Panc1 (cell line): ENCODE data around the gene BTBD9. TPM values are rescaled to one million over a fixed set of nuclear protein-coding genes. Genes with fewer than 3 reads are reported as not detected.

ENCODE experiments used
- ATAC-seq: fragments of 200-7000 bp; cut with Tn5 transposase; 2 replicates; pipeline ENCODE4 v1.9.1; 2020; ENCODE audit warnings: mild to moderate bottlenecking, moderate library complexity
- BruUV-seq: library from RNA; stranded (reverse); fragments of 400-500 nt; replicated peaks from 2 replicates; lab custom pipeline; 2021; lab: Mats Ljungman, UMichigan
- CTCF ChIA-PET: fragments of 300-600 bp; sonication (Branson Sonifier 250); formaldehyde crosslinking; loops from one replicate; lab custom pipeline; 2022; ENCODE audit warnings: antibody characterized with exemption; lab: Charles Lee
- POLR2A ChIA-PET: fragments of 300-600 bp; sonication (Branson Sonifier 250); formaldehyde crosslinking; loops from one replicate; lab custom pipeline; 2022; ENCODE audit warnings: antibody characterized with exemption; lab: Charles Lee
- DNase-seq: peaks from one replicate; pipeline ENCODE4 v3.0.0-alpha.2; 2010; ENCODE audit warnings: low read depth, low spot score
- H3K27ac ChIP-seq: 2 replicates; pipeline ENCODE4 v1.5.1; 2011; ENCODE audit warnings: mild to moderate bottlenecking, low read length, inconsistent platforms
- H3K27me3 ChIP-seq: fragments of 200-500 bp; sonication (Bioruptor generic); 2 replicates; pipeline ENCODE4 v1.6.0; 2014; ENCODE audit warnings: low read length, inconsistent platforms; ENCODE audit not compliant: control insufficient read depth, insufficient read depth
- H3K36me3 ChIP-seq: fragments of 200-500 bp; sonication (Bioruptor generic); 2 replicates; pipeline ENCODE4 v1.5.1; 2014; ENCODE audit warnings: inconsistent platforms, mild to moderate bottlenecking, low read length, moderate library complexity; ENCODE audit not compliant: control insufficient read depth, insufficient read depth
- H3K4me1 ChIP-seq: 2 replicates; pipeline ENCODE4 v1.5.1; 2011; ENCODE audit warnings: inconsistent platforms, mild to moderate bottlenecking, low read length, moderate library complexity; ENCODE audit not compliant: control insufficient read depth, insufficient read depth
- H3K4me3 ChIP-seq, 2 experiments: 2 replicates each; pipeline ENCODE4 v1.5.1; 2011 to 2012; ENCODE audit warnings: low read depth in 2 of 2, low read length in 2 of 2, mild to moderate bottlenecking in 2 of 2, inconsistent platforms in 1 of 2, moderate library complexity in 1 of 2
- H3K9me3 ChIP-seq: fragments of 200-500 bp; sonication (Bioruptor generic); 2 replicates; pipeline ENCODE4 v1.5.1; 2014; ENCODE audit warnings: low read depth, mild to moderate bottlenecking, inconsistent platforms, low read length, moderate library complexity; ENCODE audit not compliant: control insufficient read depth, insufficient read depth
- POLR2AphosphoS5 ChIP-seq: IDR thresholded peaks from 2 replicates; pipeline ENCODE4 v1.6.1; 2012; ENCODE audit warnings: mild to moderate bottlenecking, low read depth, low read length, moderate library complexity
- SIN3A ChIP-seq: IDR thresholded peaks from 2 replicates; pipeline ENCODE4 v1.6.1; 2012; ENCODE audit warnings: low read depth, mild to moderate bottlenecking, low read length, moderate library complexity, borderline replicate concordance; ENCODE audit not compliant: insufficient read depth
- TCF7L2 ChIP-seq: IDR thresholded peaks from 2 replicates; pipeline ENCODE4 v1.6.1; 2011; ENCODE audit warnings: mild to moderate bottlenecking, low read depth, low read length, inconsistent platforms
- in situ Hi-C: cut with HindIII; loops from 2 replicates; pipeline ENCODE4 v1.10.0; 2016; ENCODE audit warnings: low sequenced_read_pairs, low pct_unique_long_range_greater_than_20kb
- intact Hi-C: fragments of 100-400 bp; cut with micrococcal nuclease; formaldehyde crosslinking; loops from one replicate; pipeline ENCODE4 v1.10.0; 2022; ENCODE audit not compliant: unreplicated experiment
- total RNA-seq: library from RNA; stranded (reverse); gene quantifications from one replicate; pipeline ENCODE4 v1.2.1, GENCODE V29; 2021; ENCODE audit not compliant: unreplicated experiment
- TF ChIP-seq, protein P1 (sequence below): fragments of 450-650 bp; IDR thresholded peaks from 2 replicates; pipeline ENCODE4 v1.5.1; 2017; ENCODE audit warnings: mild to moderate bottlenecking
- TF ChIP-seq, protein P2 (sequence below), 2 experiments: IDR thresholded peaks; 2 replicates each; pipeline ENCODE4 v1.6.1; 2011 to 2012; ENCODE audit warnings: low read depth in 2 of 2, control low read depth in 1 of 2, low read length in 1 of 2, mild to moderate bottlenecking in 1 of 2, moderate library complexity in 1 of 2; ENCODE audit not compliant: insufficient read depth in 1 of 2

The BTBD9 gene
- total RNA-seq, 1 experiment from 2014 or later = 12.8 TPM

DNA sequence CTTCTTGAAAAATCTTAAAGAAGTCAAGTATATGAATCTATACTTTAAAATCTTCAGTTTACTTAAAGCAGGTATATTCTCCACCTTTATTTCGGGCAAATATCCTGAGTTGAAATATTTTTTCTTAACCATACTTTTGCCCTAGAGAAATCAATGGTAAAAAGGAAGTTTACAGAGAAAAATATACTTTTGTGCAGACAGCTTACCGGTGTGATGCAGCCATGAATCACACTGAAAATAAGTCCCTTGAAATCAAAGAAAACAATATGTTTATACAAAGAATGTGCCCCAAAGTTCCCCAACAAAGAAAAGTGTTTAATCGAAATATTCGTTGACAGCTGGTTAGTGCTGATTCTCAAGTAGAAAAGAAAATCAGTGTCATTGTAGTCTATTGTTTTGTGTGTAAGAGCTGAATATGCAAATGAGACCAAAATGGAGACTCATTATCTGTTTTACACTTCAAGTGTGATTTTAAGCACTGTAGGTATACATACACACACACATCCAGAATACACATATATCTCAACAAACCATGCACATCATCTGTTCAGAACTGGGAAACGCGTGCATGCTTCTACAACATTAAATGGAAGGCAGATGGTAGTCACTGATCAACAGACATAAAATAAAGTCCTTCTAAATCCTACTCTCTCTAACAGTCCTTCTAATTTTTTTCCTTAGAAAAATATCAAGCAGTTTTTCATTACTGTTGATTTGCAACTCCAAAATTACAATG is 73.3 kb downstream of the BTBD9 start:
- no peaks in the 10 kb centered on the region for H3K4me1 ChIP-seq
- ATAC-seq (no peak), DNase-seq (no peak)
- no peaks in the 10 kb centered on the region for H3K27me3 ChIP-seq
- ChIA-PET POLR2A (no interaction called here), CTCF (no interaction called here)
- intact Hi-C loops (no loop called here), in situ Hi-C loops (no loop called here)
- no peak overlapping the region for H3K4me3 ChIP-seq
- no TSS peak for BruUV-seq
- TF ChIP-seq TCF7L2 (no peak), SIN3A (no peak), POLR2AphosphoS5 (no peak)
- TF ChIP-seq, protein P1, sequence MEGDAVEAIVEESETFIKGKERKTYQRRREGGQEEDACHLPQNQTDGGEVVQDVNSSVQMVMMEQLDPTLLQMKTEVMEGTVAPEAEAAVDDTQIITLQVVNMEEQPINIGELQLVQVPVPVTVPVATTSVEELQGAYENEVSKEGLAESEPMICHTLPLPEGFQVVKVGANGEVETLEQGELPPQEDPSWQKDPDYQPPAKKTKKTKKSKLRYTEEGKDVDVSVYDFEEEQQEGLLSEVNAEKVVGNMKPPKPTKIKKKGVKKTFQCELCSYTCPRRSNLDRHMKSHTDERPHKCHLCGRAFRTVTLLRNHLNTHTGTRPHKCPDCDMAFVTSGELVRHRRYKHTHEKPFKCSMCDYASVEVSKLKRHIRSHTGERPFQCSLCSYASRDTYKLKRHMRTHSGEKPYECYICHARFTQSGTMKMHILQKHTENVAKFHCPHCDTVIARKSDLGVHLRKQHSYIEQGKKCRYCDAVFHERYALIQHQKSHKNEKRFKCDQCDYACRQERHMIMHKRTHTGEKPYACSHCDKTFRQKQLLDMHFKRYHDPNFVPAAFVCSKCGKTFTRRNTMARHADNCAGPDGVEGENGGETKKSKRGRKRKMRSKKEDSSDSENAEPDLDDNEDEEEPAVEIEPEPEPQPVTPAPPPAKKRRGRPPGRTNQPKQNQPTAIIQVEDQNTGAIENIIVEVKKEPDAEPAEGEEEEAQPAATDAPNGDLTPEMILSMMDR = no peak
- TF ChIP-seq, protein P2, sequence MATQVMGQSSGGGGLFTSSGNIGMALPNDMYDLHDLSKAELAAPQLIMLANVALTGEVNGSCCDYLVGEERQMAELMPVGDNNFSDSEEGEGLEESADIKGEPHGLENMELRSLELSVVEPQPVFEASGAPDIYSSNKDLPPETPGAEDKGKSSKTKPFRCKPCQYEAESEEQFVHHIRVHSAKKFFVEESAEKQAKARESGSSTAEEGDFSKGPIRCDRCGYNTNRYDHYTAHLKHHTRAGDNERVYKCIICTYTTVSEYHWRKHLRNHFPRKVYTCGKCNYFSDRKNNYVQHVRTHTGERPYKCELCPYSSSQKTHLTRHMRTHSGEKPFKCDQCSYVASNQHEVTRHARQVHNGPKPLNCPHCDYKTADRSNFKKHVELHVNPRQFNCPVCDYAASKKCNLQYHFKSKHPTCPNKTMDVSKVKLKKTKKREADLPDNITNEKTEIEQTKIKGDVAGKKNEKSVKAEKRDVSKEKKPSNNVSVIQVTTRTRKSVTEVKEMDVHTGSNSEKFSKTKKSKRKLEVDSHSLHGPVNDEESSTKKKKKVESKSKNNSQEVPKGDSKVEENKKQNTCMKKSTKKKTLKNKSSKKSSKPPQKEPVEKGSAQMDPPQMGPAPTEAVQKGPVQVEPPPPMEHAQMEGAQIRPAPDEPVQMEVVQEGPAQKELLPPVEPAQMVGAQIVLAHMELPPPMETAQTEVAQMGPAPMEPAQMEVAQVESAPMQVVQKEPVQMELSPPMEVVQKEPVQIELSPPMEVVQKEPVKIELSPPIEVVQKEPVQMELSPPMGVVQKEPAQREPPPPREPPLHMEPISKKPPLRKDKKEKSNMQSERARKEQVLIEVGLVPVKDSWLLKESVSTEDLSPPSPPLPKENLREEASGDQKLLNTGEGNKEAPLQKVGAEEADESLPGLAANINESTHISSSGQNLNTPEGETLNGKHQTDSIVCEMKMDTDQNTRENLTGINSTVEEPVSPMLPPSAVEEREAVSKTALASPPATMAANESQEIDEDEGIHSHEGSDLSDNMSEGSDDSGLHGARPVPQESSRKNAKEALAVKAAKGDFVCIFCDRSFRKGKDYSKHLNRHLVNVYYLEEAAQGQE (IDR thresholded peaks at IDR 0.05; ENCODE audit: insufficient read depth in 1 of 2, low read depth in 2 of 2, low read length in 1 of 2) = no peak
- no peak overlapping the region for H3K27ac ChIP-seq
- H3K36me3 ChIP-seq = no peaks in the 10 kb centered on the region
- H3K9me3 ChIP-seq = no peaks in the 10 kb centered on the region

DNA sequence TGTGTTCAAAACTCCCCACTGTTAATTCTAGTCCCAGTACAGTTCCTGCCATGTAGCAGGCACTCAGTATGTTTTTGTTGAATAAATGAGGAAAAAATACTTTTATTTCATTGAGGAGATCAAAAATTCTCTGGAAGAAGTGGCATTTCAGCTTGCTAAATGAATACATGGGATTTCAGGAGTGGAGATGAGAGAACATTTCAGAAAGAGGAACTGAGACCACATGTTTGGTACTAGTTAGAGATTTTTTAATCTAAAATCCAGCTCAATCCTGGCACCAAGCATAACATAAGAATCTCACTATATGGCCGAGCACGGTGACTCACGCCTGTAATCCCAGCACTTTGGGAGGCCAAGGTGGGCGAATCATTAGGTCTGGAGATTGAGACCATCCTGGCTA is 75.4 kb downstream of the BTBD9 start:
- DNase-seq (no peak), ATAC-seq (no peak)
- no peaks in the 10 kb centered on the region for H3K27me3 ChIP-seq
- no peak overlapping the region for H3K27ac ChIP-seq
- no peaks in the 10 kb centered on the region for H3K4me1 ChIP-seq
- ChIA-PET POLR2A (no interaction called here), CTCF (no interaction called here)
- H3K36me3 ChIP-seq = no peaks in the 10 kb centered on the region
- no TSS peak for BruUV-seq
- H3K9me3 ChIP-seq = no peaks in the 10 kb centered on the region
- intact Hi-C loops = no loop called here
- in situ Hi-C loops = no loop called here
- TF ChIP-seq TCF7L2 = no peak
- no peak overlapping the region for H3K4me3 ChIP-seq

DNA sequence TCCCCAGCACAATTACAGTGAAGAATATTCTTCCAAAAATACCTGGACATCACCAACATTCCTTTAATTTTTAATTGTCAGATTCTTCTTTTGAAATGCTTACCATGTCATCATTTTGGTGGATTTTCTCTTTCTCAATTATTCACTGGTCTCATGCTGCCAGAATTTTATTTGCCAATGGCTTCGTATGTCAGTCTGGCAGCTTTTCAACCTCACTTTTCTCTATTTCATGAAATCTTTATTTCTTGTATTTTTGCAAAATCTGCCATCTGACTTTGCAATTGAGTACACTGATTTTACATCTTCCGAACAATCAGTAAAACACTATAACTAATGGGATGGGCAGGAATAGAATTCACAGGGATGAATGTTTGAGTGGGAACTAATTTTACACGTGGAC is 84.1 kb downstream of the BTBD9 start:
- Histone ChIP-seq H3K27me3 (no peaks in the 10 kb centered on the region), H3K9me3 (no peaks in the 10 kb centered on the region), H3K36me3 (no peaks in the 10 kb centered on the region), H3K4me3 (no peak overlapping the region), H3K27ac (no peak overlapping the region), H3K4me1 (no peaks in the 10 kb centered on the region)
- intact Hi-C loops = no loop called here
- ChIA-PET POLR2A (interaction anchor here (0.6 kb wide), 1 partner anchor 792 kb away, joined by 4 read pairs; no protein-coding TSS in a partner anchor), CTCF (no interaction called here)
- ATAC-seq (no peak), DNase-seq (no peak)
- in situ Hi-C loops = no loop called here
- no TSS peak for BruUV-seq
- TF ChIP-seq, protein P1 = no peak; the same call in 1 of the 2 replicates
- TF ChIP-seq, protein P2 (IDR thresholded peaks at IDR 0.05; ENCODE audit: insufficient read depth in 1 of 2, low read depth in 2 of 2, low read length in 1 of 2) = no peak
- no peak for TF ChIP-seq TCF7L2
